ENCODE data around the gene NELL1.

The NELL1 gene

GRCh38 chr11:21372672-21373071 is 703.3 kb downstream of the NELL1 start:
- DNase-seq: no peak

DNA sequence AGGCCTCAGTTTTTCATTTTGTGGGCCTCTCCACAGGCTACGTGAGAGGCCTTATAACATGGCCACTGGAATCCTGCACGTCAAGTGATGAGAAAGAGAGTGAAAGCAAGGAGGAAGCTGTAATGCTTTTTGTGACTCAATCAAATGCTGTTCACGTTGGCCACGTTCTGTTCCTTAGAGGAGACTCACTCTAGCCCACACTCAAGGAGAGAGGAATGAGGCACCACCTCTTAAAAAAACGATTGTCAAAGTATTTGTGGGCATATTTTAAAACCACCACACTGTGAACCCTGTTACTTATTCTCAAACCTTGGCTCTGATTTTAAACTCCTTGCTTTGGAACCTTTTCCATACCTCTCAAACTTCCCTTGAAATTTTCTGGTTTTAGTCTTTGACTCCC is 705.0 kb downstream of the NELL1 start:
- no peak for DNase-seq

DNA sequence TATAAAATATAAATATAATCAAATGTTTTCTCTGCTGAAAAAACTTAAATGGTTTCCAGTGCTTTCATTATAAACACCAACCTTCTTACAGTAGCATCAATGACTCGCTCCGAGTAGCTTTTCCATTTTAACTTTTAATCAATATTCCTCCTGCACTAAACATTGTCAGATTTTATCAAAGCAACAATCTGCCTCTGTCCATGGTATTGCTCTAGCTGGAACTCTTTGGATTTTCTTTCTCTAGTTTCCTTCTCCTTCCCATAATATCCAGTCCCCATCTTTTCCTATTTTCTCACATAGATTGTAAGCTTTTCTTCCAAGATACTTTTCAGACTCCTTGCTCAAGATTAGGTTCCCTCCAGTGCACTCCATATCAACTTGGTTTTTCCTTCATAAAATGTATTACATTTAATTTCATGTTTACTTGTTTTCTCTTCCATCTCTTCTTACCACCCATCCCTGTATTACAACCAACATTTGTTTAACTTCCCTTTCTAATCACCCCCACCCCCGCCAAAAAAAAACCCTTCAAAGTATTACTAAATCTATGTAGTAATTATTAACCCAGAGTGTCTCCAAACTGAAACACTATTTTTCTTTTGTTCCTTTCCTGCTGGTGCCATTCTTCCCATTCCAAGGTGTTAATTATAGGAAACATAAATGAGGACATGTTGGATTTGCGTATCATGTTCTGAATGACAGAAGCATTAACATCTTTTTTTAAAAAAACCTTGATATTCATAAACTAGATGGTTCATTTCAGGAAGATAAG is 716.5 kb downstream of the NELL1 start:
- no peak for DNase-seq

DNA sequence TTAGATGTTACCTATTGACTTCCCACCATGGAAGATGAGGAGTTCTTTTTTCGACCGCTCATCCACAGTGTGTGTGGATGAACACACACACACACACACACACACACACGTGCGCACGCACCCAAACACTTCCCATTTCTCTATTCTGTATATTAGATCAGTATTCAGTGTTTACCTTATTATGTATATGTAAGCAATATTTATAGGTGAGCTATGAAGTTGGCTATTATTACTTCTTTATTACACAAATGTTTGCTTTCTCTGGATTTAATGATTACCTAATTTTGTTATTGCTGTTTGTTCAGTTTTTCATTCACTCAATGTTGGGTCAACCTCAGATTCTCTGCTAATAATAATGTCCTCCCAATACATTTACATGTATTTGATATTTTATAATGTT is 721.0 kb downstream of the NELL1 start:
- no peak for DNase-seq

DNA sequence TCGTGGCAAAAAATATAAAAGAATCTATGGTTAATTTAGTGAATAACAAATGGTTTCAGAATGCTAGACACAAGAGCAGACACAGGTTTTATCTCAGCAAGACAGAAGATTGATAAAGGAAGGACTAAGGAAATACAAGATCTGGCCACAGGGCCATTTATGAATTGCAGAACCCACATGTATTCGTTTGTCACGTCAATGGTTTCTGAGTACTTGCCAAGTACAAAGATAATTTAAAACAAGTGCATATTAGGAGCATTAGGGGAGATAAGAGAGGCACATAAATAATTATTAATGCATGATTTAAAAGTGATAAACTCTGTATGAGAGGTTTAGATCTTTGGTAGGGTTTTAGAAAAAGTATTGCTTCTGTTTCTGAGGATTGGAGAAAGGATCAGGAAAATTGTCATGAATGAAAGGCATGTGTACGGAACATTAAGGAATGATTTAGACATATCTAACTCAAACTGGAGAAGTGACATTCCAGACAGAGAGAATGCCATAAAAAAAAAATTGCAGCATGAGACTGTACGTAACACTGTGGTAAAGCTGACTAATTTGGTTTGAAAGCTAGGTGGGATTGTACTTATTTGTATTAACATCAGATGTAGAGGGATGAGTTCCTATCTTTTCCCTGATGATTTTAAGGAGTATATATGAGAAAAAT is 727.1 kb downstream of the NELL1 start:
- DNase-seq: no peak

DNA sequence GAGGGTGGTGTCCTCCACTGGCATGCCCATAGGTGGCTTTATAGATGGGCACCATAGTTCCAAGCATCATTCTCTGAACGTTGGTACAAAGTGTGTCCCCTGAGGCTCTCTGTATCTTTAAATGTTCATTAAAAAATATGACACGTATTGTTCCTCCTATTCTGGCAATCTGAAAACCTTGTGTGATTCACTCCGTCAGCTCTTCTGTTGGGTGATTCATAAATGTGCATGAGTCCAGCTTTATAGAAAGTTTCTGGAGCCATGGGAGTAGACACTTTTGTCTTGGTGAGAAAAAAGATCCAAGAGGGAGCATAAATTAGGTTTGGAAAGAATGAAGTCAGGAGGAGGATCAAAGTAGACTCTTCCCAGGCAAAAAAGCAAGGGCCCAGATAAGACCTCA is 728.8 kb downstream of the NELL1 start:
- DNase-seq: no peak

GRCh38 chr11:21401496-21401895 is 732.1 kb downstream of the NELL1 start:
- no peak for DNase-seq

DNA sequence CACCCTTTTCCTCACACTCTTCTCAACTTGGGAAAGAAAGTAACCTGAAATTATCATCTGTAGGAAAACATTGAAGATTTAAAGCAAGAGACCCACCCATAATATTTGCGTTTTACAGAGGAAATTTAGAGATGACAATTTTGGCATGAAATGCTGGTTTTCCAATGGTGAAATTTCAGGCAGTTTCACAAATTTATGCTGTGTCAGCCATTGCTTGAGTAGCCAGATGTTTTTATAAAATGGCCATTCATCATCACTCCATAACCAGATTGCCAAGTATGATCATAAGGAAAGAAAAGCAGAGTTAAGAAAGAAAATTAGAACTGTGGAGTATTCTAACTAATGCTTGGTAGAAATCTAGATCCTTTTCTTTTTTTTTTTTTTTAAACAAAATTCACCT is 732.9 kb downstream of the NELL1 start:
- no peak for DNase-seq

DNA sequence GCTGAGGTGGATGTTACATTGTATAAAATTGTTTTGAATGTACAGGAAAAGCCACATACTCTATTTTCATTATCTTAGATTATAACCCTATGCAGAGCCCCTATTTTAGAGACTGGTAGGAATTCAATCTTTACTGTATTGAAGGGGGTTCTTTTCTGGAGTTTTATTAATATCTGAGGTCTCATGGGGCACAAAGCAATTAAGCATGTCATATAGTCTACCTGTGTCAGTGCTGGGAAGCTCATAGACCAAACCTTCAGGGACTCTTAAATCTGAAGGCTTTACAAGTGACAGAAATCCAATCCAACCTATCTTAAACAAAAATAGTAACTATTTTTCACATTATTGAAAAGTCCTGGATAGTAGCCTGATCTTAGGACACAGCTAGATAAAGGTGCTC is 733.7 kb downstream of the NELL1 start:
- no peak for DNase-seq

GRCh38 chr11:21405422-21405821 is 736.0 kb downstream of the NELL1 start:
- DNase-seq: no peak

GRCh38 chr11:21410513-21410912 is 741.1 kb downstream of the NELL1 start:
- no peak for DNase-seq

DNA sequence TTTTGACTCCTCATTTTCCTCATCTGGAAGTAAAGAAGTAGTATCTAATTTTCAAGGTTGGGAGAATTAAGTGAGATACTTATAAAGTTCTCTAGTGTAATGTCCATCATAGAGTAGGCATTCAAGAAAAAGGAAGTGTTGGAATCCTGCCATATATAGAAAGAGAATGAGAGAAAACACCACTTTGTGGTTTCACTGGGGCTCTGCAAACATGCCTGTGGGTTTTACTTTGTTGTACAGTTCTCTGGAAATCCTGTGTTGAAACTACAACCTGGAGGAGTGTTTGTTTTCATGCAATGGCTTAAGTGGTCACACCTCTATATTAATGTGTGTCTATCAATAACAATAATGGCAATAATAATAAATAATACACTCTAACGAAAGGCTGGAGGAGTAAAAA is 741.7 kb downstream of the NELL1 start:
- no peak for DNase-seq

DNA sequence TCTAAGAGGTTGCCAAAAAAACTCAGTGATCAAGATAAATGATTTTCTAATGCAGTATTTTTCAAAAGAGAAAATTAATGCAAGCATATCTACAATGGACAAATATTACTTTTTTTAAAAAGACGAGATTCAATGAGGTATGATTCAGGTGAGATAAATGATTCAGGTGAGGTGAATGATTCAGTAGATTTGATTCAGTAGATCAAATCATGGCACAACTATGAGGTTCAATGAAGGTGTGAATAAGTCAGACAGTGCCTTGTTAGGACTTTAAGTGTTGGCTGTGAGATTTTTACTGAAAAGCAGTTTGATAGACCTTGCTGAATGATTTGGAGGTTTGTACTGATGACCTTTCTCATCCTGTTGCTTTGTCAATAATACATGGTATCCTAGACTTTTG is 742.2 kb downstream of the NELL1 start:
- DNase-seq: no peak

GRCh38 chr11:21412652-21413383 is 743.4 kb downstream of the NELL1 start:
- DNase-seq: no peak

DNA sequence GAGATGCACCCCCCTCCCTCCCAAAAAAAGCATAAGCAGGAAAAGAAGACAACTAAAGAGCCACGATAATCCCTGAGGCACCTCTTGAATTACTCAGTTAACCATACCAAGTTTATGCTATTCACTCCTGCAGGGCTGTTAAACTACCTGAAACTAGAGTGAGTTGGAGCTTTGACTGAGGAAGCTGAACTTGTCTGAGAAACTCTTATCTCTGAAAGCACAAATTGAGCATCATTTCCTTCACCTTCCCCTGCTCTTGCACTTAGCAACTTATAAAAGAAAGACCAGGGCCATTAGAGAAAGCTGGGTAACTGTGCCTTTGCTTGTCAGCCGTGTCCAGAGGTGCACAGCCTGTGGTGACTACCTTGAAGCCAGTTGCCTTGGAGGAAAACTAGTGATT is 745.6 kb downstream of the NELL1 start:
- DNase-seq: no peak

DNA sequence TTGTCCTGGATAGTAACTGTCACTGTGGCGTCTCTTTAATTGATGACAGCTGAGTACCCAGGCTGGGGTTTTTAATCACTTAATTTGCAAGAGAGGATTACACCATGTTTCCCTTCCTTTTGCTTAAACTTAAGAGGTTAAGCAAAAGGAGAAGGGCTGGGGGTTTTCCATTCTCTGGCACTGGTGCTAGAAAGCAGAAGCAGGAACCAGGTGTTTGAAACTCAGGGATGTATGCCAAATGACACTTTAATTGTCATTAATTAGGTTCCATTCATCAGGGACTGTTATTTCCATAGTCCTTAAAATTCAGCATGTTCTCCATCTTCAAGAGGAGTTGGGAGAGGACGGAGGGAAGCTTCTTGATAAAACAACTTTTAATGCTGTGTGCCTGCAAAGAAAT is 746.2 kb downstream of the NELL1 start:
- no peak for DNase-seq

DNA sequence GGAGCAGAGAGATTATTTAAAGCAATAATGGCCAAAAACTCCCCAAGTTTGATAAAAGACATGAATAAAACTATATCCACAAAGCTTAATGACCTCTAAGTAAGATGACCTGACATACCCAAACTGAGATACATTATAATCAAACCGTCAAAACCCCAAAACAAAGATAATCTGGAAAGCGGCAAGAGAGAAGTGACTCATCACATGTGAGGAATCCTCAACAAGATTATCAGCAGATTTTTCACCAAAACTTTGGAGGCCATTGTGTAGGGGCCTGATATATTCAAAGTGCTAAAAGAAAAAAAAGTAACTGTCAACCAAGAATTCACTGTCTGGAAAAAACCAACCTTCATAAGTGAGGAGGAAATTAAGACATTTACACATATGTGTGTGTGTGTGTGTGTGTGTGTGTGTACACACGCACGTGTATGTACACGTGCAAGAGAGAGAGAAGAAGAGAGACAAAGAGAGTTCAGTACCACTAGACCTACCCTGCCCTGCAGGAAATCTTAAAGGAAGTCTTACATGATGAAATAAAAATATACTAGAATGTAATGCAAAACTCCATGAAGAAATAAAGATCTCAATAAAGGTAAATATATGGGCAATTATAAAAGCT is 752.4 kb downstream of the NELL1 start:
- DNase-seq: no peak

DNA sequence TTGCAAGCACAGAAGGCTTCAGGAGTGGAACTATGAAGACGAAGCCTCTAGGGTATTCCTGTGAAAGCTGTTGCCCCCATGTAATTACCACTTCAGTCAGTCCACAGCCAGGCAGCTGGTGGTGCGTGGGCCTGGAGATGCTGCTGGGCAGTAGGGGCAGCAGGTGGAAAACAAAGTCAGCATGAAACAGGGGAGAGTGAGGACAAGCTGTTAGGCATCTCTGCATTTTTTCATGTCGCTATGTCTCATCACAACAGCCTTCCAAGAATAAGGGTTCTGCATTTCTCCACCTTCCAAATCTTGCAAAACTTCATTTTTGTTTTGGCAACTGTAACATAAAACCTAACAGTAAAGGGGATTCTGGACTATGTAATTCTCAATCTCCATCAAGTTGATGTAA is 757.5 kb downstream of the NELL1 start:
- DNase-seq: no peak

DNA sequence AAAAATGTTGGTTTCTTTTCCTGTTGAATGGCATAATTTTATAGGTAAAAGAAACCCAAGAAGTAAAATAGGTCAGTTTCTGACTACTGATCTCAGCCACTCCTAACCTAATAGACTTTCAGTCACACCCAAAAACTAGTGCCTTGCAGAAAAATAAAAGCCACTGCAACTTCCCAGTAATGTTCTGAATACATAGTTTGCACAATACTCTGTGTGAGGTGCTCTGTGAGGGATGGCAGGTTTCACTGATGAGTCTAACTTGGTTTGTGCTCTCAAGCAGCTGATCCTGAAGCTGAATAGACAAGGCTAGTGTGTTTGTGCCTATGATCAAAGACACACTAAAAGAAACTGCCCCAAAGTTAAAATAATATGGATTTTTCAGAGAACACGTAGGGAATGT is 758.3 kb downstream of the NELL1 start:
- DNase-seq: no peak

DNA sequence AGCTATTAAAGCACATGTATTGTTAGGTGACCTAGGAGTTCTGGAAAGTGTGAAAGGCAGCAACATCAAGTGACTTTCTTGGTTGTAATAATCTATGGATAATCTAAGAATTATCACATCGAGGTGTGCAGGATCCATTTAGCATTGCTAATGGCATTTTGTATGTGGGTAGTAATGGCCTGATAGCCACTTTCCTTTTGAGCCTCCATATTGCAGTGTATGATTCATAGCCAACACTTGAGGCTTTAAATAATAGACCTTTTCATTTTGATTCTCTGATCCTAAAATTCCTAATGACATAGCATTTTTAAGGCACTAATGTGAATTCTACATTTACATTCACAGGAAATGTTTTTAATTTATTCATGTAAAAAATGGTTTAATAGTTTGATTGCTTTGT is 759.4 kb downstream of the NELL1 start:
- DNase-seq: no peak

GRCh38 chr11:21429401-21429800 is 760.0 kb downstream of the NELL1 start:
- no peak for DNase-seq

DNA sequence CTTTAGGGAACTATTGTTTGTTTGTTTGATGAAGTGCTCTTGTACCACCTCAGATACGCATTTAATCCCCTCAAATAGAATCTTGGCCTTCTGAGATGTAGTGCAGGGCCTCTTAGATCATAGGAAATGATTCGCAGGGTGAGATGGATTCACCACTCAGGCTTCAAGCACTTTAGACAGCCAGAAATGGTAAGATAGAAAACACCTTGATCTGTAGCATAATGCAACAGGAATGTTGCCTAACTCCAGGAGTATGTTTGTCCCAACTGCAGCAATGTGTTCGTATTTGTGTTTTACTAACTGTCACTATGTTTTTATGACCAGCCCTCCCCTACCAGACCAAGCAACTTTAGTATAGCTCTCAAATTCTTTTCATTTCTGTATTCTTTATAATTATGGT is 761.2 kb downstream of the NELL1 start:
- DNase-seq: no peak

GRCh38 chr11:21446939-21447590 is 777.7 kb downstream of the NELL1 start:
- no peak for DNase-seq
